GM21447 (cell line): ENCODE data around the gene ZNF484.
A peak's percentile ranks its signal among the peaks of the same experiment; 100 is the strongest.
"Not testable (repeated sequence)": the region's sequence is repeated elsewhere in the genome, so short reads cannot be mapped to it uniquely, and the experiment has no call there.

ENCODE experiments used
- ATAC-seq: cut with Tn5 transposase; IDR thresholded peaks from one replicate; pipeline ENCODE4 v1.9.1; 2021; ENCODE audit not compliant: unreplicated experiment

Gene ZNF484

GRCh38 chr9:92877531-92878430, at the start of gene ZNF484:
Gene ZNF484 (minus strand): TSS chr9:92878038. CDS start chr9:92875029, 3,009 bp downstream.
- peak; percentile 98 for ATAC-seq

GRCh38 chr9:92920437-92920836, 42.6 kb upstream of the ZNF484 start:
- ATAC-seq: no peak

GRCh38 chr9:92917176-92917800, 39.5 kb upstream of the ZNF484 start:
- ATAC-seq: no peak

GRCh38 chr9:92911511-92912475, 34.0 kb upstream of the ZNF484 start:
- no peak for ATAC-seq

- not testable (repeated sequence) for ATAC-seq
These were observed 27.3 kb upstream of the ZNF484 start for GRCh38 chr9:92905137-92905536.

- no peak for ATAC-seq
These were observed 19.5 kb upstream of the ZNF484 start for GRCh38 chr9:92897323-92897722.

GRCh38 chr9:92895812-92896436, 18.1 kb upstream of the ZNF484 start:
- no peak for ATAC-seq

GRCh38 chr9:92894711-92895362, 17.0 kb upstream of the ZNF484 start:
- ATAC-seq: no peak

GRCh38 chr9:92893916-92894610, 16.2 kb upstream of the ZNF484 start:
- ATAC-seq: not testable (repeated sequence)

GRCh38 chr9:92892276-92892675, 14.4 kb upstream of the ZNF484 start:
- not testable (repeated sequence) for ATAC-seq

GRCh38 chr9:92890761-92891160, 12.9 kb upstream of the ZNF484 start:
- no peak for ATAC-seq

GRCh38 chr9:92887880-92888338, 10.1 kb upstream of the ZNF484 start:
- no peak for ATAC-seq

GRCh38 chr9:92886846-92887610, 9.2 kb upstream of the ZNF484 start:
- ATAC-seq: not testable (repeated sequence)

GRCh38 chr9:92883666-92884405, 6.0 kb upstream of the ZNF484 start:
- not testable (repeated sequence) for ATAC-seq

- no peak for ATAC-seq
These were observed 4.4 kb upstream of the ZNF484 start for GRCh38 chr9:92882276-92882675.

- ATAC-seq: no peak
These were observed 2.5 kb downstream of the ZNF484 start for GRCh38 chr9:92875373-92875772.

- no peak for ATAC-seq
These were observed 7.5 kb downstream of the ZNF484 start for GRCh38 chr9:92870289-92870688.

GRCh38 chr9:92866600-92866999, 11.2 kb downstream of the ZNF484 start:
- ATAC-seq: not testable (repeated sequence)
